GM23338 (cell line): ENCODE results near the gene RNF175. TPM values are rescaled to one million over a fixed set of nuclear protein-coding genes. Genes with fewer than 3 reads are reported as not detected.

Source experiments
- ATAC-seq: fragments of 200-7000 bp; cut with Tn5 transposase; 3 replicates; pipeline ENCODE4 v1.9.1; 2020
- DNase-seq: peaks from one replicate; pipeline ENCODE4 v3.0.0-alpha.2; 2015; ENCODE audit warnings: low spot score
- H2AFZ ChIP-seq: fragments of 200-600 bp; sonication (generic); 2 replicates; pipeline ENCODE4 v1.8.0; 2016; ENCODE audit warnings: antibody characterized with exemption, mild to moderate bottlenecking, moderate library complexity
- H3F3A ChIP-seq: fragments of 200-600 bp; sonication (generic); replicated peaks from 2 replicates; pipeline ENCODE4 v1.8.0; 2017; ENCODE audit warnings: antibody characterized with exemption, mixed run types, low read depth
- H3K27ac ChIP-seq: fragments of 200-600 bp; sonication (generic); 2 replicates; pipeline ENCODE4 v1.6.1; 2016; ENCODE audit warnings: low read depth
- H3K27me3 ChIP-seq: fragments of 200-600 bp; sonication (generic); 2 replicates; pipeline ENCODE4 v1.8.0; 2016; ENCODE audit warnings: mild to moderate bottlenecking, mixed run types, moderate library complexity; ENCODE audit not compliant: insufficient read depth
- H3K36me3 ChIP-seq: fragments of 200-600 bp; sonication (generic); 2 replicates; pipeline ENCODE4 v1.8.0; 2016; ENCODE audit warnings: mild to moderate bottlenecking; ENCODE audit not compliant: insufficient read depth
- H3K4me1 ChIP-seq: fragments of 200-600 bp; sonication (generic); 2 replicates; pipeline ENCODE4 v1.8.0; 2016; ENCODE audit warnings: mild to moderate bottlenecking, moderate library complexity; ENCODE audit not compliant: insufficient read depth
- H3K4me2 ChIP-seq: fragments of 200-600 bp; sonication (generic); 2 replicates; pipeline ENCODE4 v1.7.1; 2017; ENCODE audit warnings: mixed run types
- H3K4me3 ChIP-seq: fragments of 200-600 bp; sonication (generic); 2 replicates; pipeline ENCODE4 v1.6.1; 2016; ENCODE audit warnings: mixed run types
- H3K79me2 ChIP-seq: fragments of 200-600 bp; sonication (generic); replicated peaks from 2 replicates; pipeline ENCODE4 v1.8.0; 2017; ENCODE audit warnings: mild to moderate bottlenecking; ENCODE audit not compliant: insufficient read depth
- H3K9me2 ChIP-seq: fragments of 200-600 bp; sonication (generic); 2 replicates; pipeline ENCODE4 v1.8.0; 2017; ENCODE audit not compliant: insufficient read depth
- H4K20me1 ChIP-seq: fragments of 200-600 bp; sonication (generic); replicated peaks from 2 replicates; pipeline ENCODE4 v1.8.0; 2017; ENCODE audit warnings: mild to moderate bottlenecking; ENCODE audit not compliant: insufficient read depth
- H3K27ac Mint-ChIP-seq: 2 replicates; pipeline ENCODE4 v1.8.0; 2020; ENCODE audit warnings: inconsistent platforms, mild to moderate bottlenecking, moderate library complexity, mixed read lengths
- H3K27me3 Mint-ChIP-seq: 3 replicates; pipeline ENCODE4 v1.8.0; 2022; ENCODE audit warnings: low read depth, mild to moderate bottlenecking, moderate library complexity, mixed read lengths, inconsistent platforms; ENCODE audit not compliant: insufficient read depth, poor library complexity
- H3K36me3 Mint-ChIP-seq: 3 replicates; pipeline ENCODE4 v1.8.0; 2021; ENCODE audit warnings: low read depth, mild to moderate bottlenecking, inconsistent platforms, moderate library complexity, mixed read lengths
- H3K4me1 Mint-ChIP-seq: 3 replicates; pipeline ENCODE4 v1.8.0; 2020; ENCODE audit warnings: mild to moderate bottlenecking, inconsistent platforms, mixed read lengths
- H3K4me3 Mint-ChIP-seq: 3 replicates; pipeline ENCODE4 v1.8.0; 2021; ENCODE audit warnings: moderate library complexity, mild to moderate bottlenecking, inconsistent platforms, mixed read lengths
- H3K9me3 Mint-ChIP-seq: 3 replicates; pipeline ENCODE4 v1.8.0; 2020; ENCODE audit warnings: moderate library complexity, mild to moderate bottlenecking, inconsistent platforms, mixed read lengths
- CTCF ChIP-seq, 2 experiments: fragments of 200-600 bp in 1 of 2; sonication (generic) in 1 of 2; conservative IDR thresholded peaks; 2 replicates each; pipeline versions ENCODE4 v1.5.1 to v1.6.1; 2016 to 2017; ENCODE audit warnings: antibody characterized with exemption in 2 of 2, low read depth in 2 of 2, mild to moderate bottlenecking in 2 of 2, moderate library complexity in 1 of 2
- ETS1 ChIP-seq: IDR thresholded peaks from 2 replicates; pipeline ENCODE4 v1.6.1; 2016; ENCODE audit warnings: antibody characterized with exemption
- EZH2phosphoT487 ChIP-seq: fragments of 200-600 bp; sonication (generic); IDR thresholded peaks from one replicate; pipeline ENCODE4 v1.8.1; 2018; ENCODE audit warnings: antibody characterized with exemption; ENCODE audit not compliant: unreplicated experiment
- POLR2AphosphoS5 ChIP-seq: IDR thresholded peaks from 2 replicates; pipeline ENCODE4 v1.6.1; 2016; ENCODE audit warnings: antibody characterized with exemption, low read depth
- REST ChIP-seq: IDR thresholded peaks from one replicate; pipeline ENCODE4 v1.6.1; 2018; ENCODE audit warnings: antibody characterized with exemption; ENCODE audit not compliant: unreplicated experiment
- STAT1 ChIP-seq: IDR thresholded peaks from one replicate; pipeline ENCODE4 v1.6.1; 2016; ENCODE audit warnings: antibody characterized with exemption; ENCODE audit not compliant: unreplicated experiment
- ZNF114 ChIP-seq: fragments of 250-450 bp; sonication (Bioruptor Pico); IDR thresholded peaks from 2 replicates; pipeline ENCODE4 v1.5.0; 2020; ENCODE audit warnings: mild to moderate bottlenecking, moderate library complexity
- ZNF331 ChIP-seq: fragments of 250-450 bp; sonication (Bioruptor Pico); IDR thresholded peaks from 2 replicates; pipeline ENCODE4 v1.5.0; 2020; ENCODE audit warnings: low read depth, mild to moderate bottlenecking, moderate library complexity
- polyA plus RNA-seq: library from polyadenylated mRNA; unstranded; fragments of >200 nt; fragmentation: Nextera tagmentation; extraction: Ambion mirVana; gene quantifications from 2 replicates; pipeline ENCODE4 v1.2.1, GENCODE V29; 2016
- total RNA-seq: library from RNA; depleted of rRNA; stranded (reverse); fragments of >200 nt; shearing (Covaris generic); gene quantifications from 2 replicates; pipeline ENCODE4 v1.2.3, GENCODE V29; 2014
- TF ChIP-seq, protein P1 (sequence below): fragments of 250-450 bp; sonication (Bioruptor Pico); IDR thresholded peaks from 2 replicates; pipeline ENCODE4 v1.5.0; 2020; ENCODE audit warnings: mild to moderate bottlenecking, moderate library complexity

Gene RNF175
- total and polyA plus RNA-seq, 2 experiments from 2014 or later, result 4.7 to 4.8 TPM

DNA sequence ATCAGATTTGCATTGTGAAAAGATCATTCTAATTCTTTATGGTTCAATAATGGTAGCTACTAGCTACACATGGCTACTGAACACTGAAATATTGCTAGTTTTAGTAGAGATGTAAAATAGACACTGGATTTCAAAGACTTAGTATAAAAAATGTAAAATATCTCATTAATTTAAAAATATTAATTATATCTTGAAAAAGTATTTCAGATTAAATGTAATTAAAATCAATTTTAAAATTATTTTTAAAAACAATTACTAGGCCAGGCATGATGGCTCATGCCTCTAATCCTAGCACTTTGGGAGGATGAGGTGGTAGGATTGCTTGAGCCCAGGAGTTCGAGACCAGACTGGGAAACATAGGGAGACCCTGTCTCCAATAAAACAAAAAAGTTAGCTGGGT lies 96.2 kb downstream of the RNF175 start:
- peaks cover 21% of the 10 kb centered on the region for H3K9me3 Mint-ChIP-seq

More for the DNA sequence above, 96.2 kb downstream of the RNF175 start:
- Histone ChIP-seq H3F3A (no peaks in the 10 kb centered on the region), H4K20me1 (no peaks in the 10 kb centered on the region), H3K27me3 (no peaks in the 10 kb centered on the region), H3K27ac (no peak overlapping the region), H3K4me3 (no peak overlapping the region), H3K9me2 (peaks cover 12% of the 10 kb centered on the region; the same call in 1 of the 2 replicates), H3K36me3 (no peaks in the 10 kb centered on the region), H3K4me2 (no peak overlapping the region), H3K4me1 (no peaks in the 10 kb centered on the region), H3K79me2 (no peaks in the 10 kb centered on the region), H2AFZ (no peak overlapping the region)
- TF ChIP-seq ZNF114 (CRISPR knock-in tag) (no peak), CTCF (conservative IDR thresholded peaks at IDR 0.05; ENCODE audit: low read depth in 2 of 2) (no peak), REST (no peak), STAT1 (no peak), POLR2AphosphoS5 (no peak), ZNF331 (CRISPR knock-in tag) (no peak), ETS1 (no peak), EZH2phosphoT487 (no peak)
- TF ChIP-seq, protein P1, sequence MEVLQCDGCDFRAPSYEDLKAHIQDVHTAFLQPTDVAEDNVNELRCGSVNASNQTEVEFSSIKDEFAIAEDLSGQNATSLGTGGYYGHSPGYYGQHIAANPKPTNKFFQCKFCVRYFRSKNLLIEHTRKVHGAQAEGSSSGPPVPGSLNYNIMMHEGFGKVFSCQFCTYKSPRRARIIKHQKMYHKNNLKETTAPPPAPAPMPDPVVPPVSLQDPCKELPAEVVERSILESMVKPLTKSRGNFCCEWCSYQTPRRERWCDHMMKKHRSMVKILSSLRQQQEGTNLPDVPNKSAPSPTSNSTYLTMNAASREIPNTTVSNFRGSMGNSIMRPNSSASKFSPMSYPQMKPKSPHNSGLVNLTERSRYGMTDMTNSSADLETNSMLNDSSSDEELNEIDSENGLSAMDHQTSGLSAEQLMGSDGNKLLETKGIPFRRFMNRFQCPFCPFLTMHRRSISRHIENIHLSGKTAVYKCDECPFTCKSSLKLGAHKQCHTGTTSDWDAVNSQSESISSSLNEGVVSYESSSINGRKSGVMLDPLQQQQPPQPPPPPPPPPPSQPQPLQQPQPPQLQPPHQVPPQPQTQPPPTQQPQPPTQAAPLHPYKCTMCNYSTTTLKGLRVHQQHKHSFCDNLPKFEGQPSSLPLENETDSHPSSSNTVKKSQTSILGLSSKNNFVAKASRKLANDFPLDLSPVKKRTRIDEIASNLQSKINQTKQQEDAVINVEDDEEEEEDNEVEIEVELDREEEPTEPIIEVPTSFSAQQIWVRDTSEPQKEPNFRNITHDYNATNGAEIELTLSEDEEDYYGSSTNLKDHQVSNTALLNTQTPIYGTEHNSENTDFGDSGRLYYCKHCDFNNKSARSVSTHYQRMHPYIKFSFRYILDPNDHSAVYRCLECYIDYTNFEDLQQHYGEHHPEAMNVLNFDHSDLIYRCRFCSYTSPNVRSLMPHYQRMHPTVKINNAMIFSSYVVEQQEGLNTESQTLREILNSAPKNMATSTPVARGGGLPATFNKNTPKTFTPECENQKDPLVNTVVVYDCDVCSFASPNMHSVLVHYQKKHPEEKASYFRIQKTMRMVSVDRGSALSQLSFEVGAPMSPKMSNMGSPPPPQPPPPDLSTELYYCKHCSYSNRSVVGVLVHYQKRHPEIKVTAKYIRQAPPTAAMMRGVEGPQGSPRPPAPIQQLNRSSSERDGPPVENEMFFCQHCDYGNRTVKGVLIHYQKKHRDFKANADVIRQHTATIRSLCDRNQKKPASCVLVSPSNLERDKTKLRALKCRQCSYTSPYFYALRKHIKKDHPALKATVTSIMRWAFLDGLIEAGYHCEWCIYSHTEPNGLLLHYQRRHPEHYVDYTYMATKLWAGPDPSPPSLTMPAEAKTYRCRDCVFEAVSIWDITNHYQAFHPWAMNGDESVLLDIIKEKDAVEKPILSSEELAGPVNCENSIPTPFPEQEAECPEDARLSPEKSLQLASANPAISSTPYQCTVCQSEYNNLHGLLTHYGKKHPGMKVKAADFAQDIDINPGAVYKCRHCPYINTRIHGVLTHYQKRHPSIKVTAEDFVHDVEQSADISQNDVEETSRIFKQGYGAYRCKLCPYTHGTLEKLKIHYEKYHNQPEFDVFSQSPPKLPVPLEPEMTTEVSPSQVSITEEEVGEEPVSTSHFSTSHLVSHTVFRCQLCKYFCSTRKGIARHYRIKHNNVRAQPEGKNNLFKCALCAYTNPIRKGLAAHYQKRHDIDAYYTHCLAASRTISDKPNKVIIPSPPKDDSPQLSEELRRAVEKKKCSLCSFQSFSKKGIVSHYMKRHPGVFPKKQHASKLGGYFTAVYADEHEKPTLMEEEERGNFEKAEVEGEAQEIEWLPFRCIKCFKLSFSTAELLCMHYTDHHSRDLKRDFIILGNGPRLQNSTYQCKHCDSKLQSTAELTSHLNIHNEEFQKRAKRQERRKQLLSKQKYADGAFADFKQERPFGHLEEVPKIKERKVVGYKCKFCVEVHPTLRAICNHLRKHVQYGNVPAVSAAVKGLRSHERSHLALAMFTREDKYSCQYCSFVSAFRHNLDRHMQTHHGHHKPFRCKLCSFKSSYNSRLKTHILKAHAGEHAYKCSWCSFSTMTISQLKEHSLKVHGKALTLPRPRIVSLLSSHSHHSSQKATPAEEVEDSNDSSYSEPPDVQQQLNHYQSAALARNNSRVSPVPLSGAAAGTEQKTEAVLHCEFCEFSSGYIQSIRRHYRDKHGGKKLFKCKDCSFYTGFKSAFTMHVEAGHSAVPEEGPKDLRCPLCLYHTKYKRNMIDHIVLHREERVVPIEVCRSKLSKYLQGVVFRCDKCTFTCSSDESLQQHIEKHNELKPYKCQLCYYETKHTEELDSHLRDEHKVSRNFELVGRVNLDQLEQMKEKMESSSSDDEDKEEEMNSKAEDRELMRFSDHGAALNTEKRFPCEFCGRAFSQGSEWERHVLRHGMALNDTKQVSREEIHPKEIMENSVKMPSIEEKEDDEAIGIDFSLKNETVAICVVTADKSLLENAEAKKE (CRISPR knock-in tag), result no peak
- Mint-ChIP-seq H3K36me3 (peaks cover 12% of the 10 kb centered on the region; the same call in 2 of the 3 replicates), H3K4me3 (no peak overlapping the region), H3K27me3 (peaks cover 2% of the 10 kb centered on the region), H3K27ac (no peak overlapping the region), H3K4me1 (no peaks in the 10 kb centered on the region)
- DNase-seq (no peak), ATAC-seq (no peak)
